Ovary (tissue), 9 donors: ENCODE results near the gene FCHSD1. TPM values are rescaled to one million over a fixed set of nuclear protein-coding genes. Genes with fewer than 3 reads are reported as not detected.
A peak's percentile ranks its signal among the peaks of the same experiment; 100 is the strongest.

ENCODE experiments used
- DNase-seq, 5 donors: peaks; one replicate each; pipeline ENCODE4 v3.0.0-alpha.2; 2019 to 2020
- H3K27ac ChIP-seq, 2 donors: fragments of 200-600 bp; one replicate each; pipeline versions ENCODE4 v1.5.1 to v1.8.0; 2019 to 2022
- H3K27me3 ChIP-seq: fragments of 200-600 bp; one replicate; pipeline ENCODE4 v1.8.0; 2022
- H3K36me3 ChIP-seq: fragments of 200-600 bp; sonication (generic); one replicate; pipeline ENCODE4 v1.5.1; 2019
- H3K4me1 ChIP-seq: one replicate; pipeline ENCODE4 v1.8.1; 2013; ENCODE audit warnings: mild to moderate bottlenecking, moderate library complexity; ENCODE audit not compliant: insufficient read depth
- H3K4me3 ChIP-seq: fragments of 200-600 bp; sonication (generic); one replicate; pipeline ENCODE4 v1.5.1; 2017
- H3K9me3 ChIP-seq, 2 donors: fragments of 200-600 bp in 1 of 2; sonication (generic) in 1 of 2; one replicate each; pipeline versions ENCODE4 v1.5.1 to v1.8.1; 2013 to 2019; ENCODE audit warnings: mild to moderate bottlenecking in 1 of 2, moderate library complexity in 1 of 2
- EP300 ChIP-seq: sonication (generic); formaldehyde crosslinking; IDR thresholded peaks from one replicate; pipeline ENCODE4 v1.6.1; 2017; ENCODE audit warnings: antibody characterized with exemption
- POLR2A ChIP-seq: fragments of 450-650 bp; IDR thresholded peaks from one replicate; pipeline ENCODE4 v1.6.1; 2017; ENCODE audit warnings: antibody characterized with exemption, mild to moderate bottlenecking, moderate library complexity
- WGBS, 3 donors: extraction: QIAGEN DNeasy Blood & Tissue Kit in 1 of 3; methylation state at CpG; one replicate each; pipeline versions ENCODE4 v1.1.5 to v1.1.7; 2013 to 2017; 5-methylcytosine and 5-hydroxymethylcytosine counted together
- intact Hi-C, 4 donors: fragments of 100-400 bp; cut with DNase I; formaldehyde crosslinking; loops; one replicate each; pipeline versions ENCODE4 v1.11.0 to v1.15.1; 2022 to 2023
- polyA plus RNA-seq, 2 donors: library from polyadenylated mRNA; stranded (reverse); fragments of 200-250 nt in 1 of 2; fragments of 350-450 nt in 1 of 2; fragmentation: Illumina TruSeq in 1 of 2; extraction: RNeasy Lipid Tissue Mini Kit (QIAGEN cat#74804) in 1 of 2; gene quantifications; one replicate each; pipeline ENCODE4 v1.2.3, GENCODE V29; 2013 to 2014
- total RNA-seq, 7 donors: library from RNA; depleted of rRNA in 2 of 7; stranded (reverse); fragments of >200 nt in 2 of 7; fragmentation: NEBNext Ultra II Directional in 3 of 7; extraction: Animal tissue kit (Norgen Biotek cat#: 25700) in 3 of 7; gene quantifications; one replicate each; pipeline versions ENCODE4 v1.1.0 to v1.2.4, GENCODE V29; 2016 to 2023
- TF ChIP-seq, protein P1 (sequence below), 3 donors: fragments of 450-650 bp in 2 of 3; fragments of 200-600 bp in 1 of 3; IDR thresholded peaks; one replicate each; pipeline versions ENCODE4 v1.5.1 to v1.8.0; 2016 to 2022; ENCODE audit warnings: antibody characterized with exemption in 3 of 3, mild to moderate bottlenecking in 1 of 3
- donor health status: DM: no; HTN: no; CAD: no; lungs with moderate emphysema.
- donor health status: DM: no; HTN: no; CAD: no.
- donor health status: Bipolar disorder and iron deficiency.
- donor health status: DM: yes; HTN: yes; CAD: no.
- donor health status: DM: no; HTN: no; CAD: no.
- donor health status: DM: yes; HTN: yes; CAD: no.

Gene FCHSD1
- total and polyA plus RNA-seq, 9 donors, result 10.4 to 35.2 (median 23.9) TPM

DNA sequence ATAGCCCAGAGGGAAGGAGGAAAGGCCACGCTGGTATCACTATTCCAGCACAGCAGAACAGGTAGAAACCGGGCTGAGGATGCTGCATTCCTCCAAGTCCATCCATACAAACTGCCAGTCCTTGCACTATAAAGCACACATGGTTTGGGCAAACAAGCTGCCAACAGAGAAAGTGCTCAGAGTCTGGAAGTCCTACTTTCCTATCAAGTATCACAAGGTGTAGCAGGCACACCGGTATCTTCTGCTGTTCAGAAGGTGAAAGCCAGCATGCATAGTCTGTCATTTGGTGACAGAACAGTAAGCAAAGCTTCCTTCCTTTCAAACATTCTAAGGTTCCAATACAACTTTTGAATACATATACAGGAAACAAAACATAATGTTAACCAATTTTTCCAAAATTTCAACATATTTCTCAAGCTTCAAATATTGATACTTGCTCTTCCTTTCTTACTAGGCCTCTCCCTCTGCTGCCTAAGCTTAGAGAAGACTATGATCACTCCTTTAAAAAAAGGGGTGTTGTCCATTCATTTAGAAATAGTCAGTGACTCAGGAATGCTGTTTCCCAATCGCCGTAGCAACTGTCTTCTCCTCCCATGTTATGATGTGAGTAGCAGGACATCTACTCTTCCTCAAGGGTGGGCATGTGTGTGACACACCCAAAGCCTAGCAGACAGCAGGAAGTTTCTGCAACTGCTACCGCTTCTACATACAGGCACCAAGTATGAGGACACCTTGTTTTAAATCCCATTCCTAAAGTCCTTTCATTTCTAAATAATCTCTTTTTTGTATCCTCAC is 47.1 kb downstream of the FCHSD1 start:
- H3K4me3 ChIP-seq, result no peak overlapping the region

DNA sequence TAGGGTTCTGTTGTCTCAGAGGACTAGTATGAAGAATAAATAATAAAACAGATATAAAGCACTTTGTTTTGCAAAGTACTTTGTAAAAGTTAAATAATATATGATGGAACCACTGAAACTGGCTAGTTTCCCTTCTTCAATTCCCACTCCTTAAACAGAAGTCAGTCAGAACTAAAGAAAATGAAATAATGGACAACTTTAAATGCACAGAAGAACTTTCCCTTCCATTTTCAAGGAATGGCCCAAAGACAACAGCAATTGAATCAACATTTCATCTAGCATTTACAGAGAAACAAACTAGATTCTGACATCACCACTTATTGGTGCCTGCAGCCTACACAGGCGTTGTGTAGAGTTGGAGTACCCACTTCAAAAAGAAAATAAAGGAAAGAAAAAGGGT is 48.6 kb downstream of the FCHSD1 start:
- no peaks in the 10 kb centered on the region for H3K36me3 ChIP-seq
- TF ChIP-seq POLR2A (no peak), EP300 (no peak)
- TF ChIP-seq, protein P1, sequence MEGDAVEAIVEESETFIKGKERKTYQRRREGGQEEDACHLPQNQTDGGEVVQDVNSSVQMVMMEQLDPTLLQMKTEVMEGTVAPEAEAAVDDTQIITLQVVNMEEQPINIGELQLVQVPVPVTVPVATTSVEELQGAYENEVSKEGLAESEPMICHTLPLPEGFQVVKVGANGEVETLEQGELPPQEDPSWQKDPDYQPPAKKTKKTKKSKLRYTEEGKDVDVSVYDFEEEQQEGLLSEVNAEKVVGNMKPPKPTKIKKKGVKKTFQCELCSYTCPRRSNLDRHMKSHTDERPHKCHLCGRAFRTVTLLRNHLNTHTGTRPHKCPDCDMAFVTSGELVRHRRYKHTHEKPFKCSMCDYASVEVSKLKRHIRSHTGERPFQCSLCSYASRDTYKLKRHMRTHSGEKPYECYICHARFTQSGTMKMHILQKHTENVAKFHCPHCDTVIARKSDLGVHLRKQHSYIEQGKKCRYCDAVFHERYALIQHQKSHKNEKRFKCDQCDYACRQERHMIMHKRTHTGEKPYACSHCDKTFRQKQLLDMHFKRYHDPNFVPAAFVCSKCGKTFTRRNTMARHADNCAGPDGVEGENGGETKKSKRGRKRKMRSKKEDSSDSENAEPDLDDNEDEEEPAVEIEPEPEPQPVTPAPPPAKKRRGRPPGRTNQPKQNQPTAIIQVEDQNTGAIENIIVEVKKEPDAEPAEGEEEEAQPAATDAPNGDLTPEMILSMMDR (IDR thresholded peaks at IDR 0.05), result no peak
- no peaks in the 10 kb centered on the region for H3K27me3 ChIP-seq
- 92 to 97% (median 96%) methylated on average over 1 of the region's 1 CpG for WGBS, 3 donors
- no peaks in the 10 kb centered on the region for H3K9me3 ChIP-seq
- H3K4me3 ChIP-seq, result no peak overlapping the region
- H3K4me1 ChIP-seq, result no peaks in the 10 kb centered on the region
- intact Hi-C loops, result no loop called here
- no peak for DNase-seq
- no peak overlapping the region for H3K27ac ChIP-seq

More for the DNA sequence above, 47.1 kb downstream of the FCHSD1 start:
- TF ChIP-seq EP300 (no peak), POLR2A (no peak)
- TF ChIP-seq, protein P1 (IDR thresholded peaks at IDR 0.05), result no peak
- Histone ChIP-seq H3K27ac (no peak overlapping the region), H3K9me3 (no peaks in the 10 kb centered on the region), H3K4me1 (no peaks in the 10 kb centered on the region), H3K36me3 (no peaks in the 10 kb centered on the region), H3K27me3 (no peaks in the 10 kb centered on the region)
- intact Hi-C loops, result no loop called here
- 63 to 69% (median 64%) methylated on average over 6 of the region's 6 CpGs for WGBS, 3 donors
- peak in 1 of 5 donors; percentile 57 for DNase-seq

DNA sequence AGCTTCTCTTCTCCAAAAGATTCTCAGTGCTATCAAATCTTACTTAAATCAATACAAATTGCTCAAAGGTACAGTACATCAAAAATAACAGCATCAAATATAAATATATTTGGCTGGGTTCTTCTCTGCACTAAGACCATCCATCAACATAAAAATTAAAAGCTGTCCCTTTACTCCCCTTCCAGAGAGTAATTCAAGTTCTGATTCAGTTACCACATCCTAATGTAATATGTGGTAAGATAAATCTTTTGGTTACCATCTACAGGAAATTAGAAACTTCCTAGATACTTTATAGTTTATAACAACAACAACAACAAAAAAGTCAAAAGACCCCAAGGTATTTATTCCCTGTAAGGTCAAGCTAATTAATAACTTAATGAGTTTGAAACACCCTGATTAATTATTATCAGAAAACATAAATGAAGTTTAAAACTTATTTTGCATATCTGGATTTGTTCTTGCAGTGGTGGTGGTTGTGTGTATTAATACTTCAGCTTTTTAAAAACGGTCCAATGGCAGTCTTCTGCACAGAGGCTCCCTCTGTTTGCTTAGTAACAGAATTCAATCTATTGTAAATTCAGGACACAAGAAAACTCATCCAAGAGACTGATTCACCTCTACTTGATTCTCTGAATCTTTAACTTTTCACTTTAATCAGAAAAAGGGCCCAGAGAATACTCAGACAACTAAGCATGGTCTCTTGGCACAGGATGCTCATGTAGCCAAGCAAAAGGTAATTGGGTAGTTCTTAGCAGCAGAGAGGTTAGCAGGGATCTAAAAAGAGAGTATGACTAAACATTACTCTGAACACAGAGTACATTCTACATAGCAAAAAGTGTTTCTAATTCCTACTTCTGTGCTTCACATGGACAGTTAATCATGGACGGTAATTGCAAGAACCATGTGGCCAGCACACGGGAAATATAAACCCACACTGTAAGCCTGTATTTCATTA is 52.5 kb downstream of the FCHSD1 start:
- no peaks in the 10 kb centered on the region for H3K4me1 ChIP-seq
- H3K36me3 ChIP-seq, result no peaks in the 10 kb centered on the region
- DNase-seq, result no peak
- H3K27me3 ChIP-seq, result no peaks in the 10 kb centered on the region
- H3K9me3 ChIP-seq, result no peaks in the 10 kb centered on the region
- WGBS, 3 donors, result 75 to 82% (median 77%) methylated on average over 3 of the region's 3 CpGs
- H3K4me3 ChIP-seq, result no peak overlapping the region
- intact Hi-C loops, result no loop called here
- TF ChIP-seq EP300, result no peak
- TF ChIP-seq, protein P1 (IDR thresholded peaks at IDR 0.05), result no peak
- TF ChIP-seq POLR2A, result no peak
- no peak overlapping the region for H3K27ac ChIP-seq

DNA sequence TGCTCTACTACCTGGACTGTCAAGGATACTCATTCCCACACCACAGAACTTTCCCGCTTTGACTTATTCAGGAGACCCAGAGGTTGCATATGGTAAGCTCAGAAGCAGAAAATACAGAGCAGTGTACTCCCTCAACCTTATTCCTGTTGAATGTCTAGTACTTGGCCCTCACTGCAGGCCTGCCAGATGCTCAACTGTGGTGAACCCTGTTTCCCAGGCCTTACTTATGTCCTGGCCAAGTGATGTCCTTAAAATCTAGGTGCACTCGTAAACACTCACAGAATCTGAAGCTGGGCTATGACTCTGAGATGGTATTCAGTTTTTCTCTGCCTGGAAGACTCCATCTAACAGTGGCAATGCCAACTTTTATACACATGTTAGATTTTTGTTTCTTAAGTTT is 53.4 kb downstream of the FCHSD1 start:
- intact Hi-C loops, result no loop called here
- no peaks in the 10 kb centered on the region for H3K27me3 ChIP-seq
- DNase-seq, result no peak
- 94 to 98% (median 95%) methylated on average over 2 of the region's 2 CpGs for WGBS, 3 donors
- TF ChIP-seq, protein P1 (IDR thresholded peaks at IDR 0.05), result no peak
- TF ChIP-seq EP300 (no peak), POLR2A (no peak)
- no peak overlapping the region for H3K4me3 ChIP-seq
- H3K4me1 ChIP-seq, result no peaks in the 10 kb centered on the region
- no peaks in the 10 kb centered on the region for H3K9me3 ChIP-seq
- H3K27ac ChIP-seq, result no peak overlapping the region
- no peaks in the 10 kb centered on the region for H3K36me3 ChIP-seq
